ENCODE data around the gene PRR3. TPM values are rescaled to one million over a fixed set of nuclear protein-coding genes. Genes with fewer than 3 reads are reported as not detected.
"Not testable (repeated sequence)": the region's sequence is repeated elsewhere in the genome, so short reads cannot be mapped to it uniquely, and the experiment has no call there.

Gene PRR3
- total RNA-seq, 1 donor from 2014 or later = 9.9 TPM

DNA sequence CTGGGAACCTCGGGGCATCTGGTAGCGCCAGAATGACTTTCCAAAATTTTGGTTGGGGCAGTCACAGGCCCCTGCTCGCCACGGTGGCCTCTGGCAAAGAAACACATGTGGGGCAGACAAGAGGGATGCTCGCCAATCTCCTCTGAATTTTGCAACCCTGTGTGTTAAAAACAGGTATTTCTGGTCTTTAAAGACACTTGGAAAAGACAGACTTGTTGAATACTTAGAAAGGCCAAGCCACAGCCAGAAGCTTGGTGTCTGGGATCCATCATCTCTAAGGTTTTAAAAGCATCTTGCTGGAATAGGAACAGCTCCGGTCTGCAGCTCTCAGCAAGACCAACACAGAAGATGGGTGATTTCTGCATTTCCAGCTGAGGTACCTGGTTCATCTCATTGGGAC is 36.6 kb upstream of the PRR3 start:
- Mint-ChIP-seq H3K27me3 (ENCODE audit: low read depth) (peaks cover 18% of the 10 kb centered on the region), H3K9me3 (ENCODE audit: low read depth) (no peaks in the 10 kb centered on the region), H3K36me3 (ENCODE audit: low read depth) (no peaks in the 10 kb centered on the region), H3K4me1 (ENCODE audit: low read depth) (peaks cover 8% of the 10 kb centered on the region), H3K4me3 (ENCODE audit: unreplicated experiment) (no peak overlapping the region), H3K27ac (ENCODE audit: unreplicated experiment) (no peak overlapping the region)
- TF ChIP-seq, protein P1, sequence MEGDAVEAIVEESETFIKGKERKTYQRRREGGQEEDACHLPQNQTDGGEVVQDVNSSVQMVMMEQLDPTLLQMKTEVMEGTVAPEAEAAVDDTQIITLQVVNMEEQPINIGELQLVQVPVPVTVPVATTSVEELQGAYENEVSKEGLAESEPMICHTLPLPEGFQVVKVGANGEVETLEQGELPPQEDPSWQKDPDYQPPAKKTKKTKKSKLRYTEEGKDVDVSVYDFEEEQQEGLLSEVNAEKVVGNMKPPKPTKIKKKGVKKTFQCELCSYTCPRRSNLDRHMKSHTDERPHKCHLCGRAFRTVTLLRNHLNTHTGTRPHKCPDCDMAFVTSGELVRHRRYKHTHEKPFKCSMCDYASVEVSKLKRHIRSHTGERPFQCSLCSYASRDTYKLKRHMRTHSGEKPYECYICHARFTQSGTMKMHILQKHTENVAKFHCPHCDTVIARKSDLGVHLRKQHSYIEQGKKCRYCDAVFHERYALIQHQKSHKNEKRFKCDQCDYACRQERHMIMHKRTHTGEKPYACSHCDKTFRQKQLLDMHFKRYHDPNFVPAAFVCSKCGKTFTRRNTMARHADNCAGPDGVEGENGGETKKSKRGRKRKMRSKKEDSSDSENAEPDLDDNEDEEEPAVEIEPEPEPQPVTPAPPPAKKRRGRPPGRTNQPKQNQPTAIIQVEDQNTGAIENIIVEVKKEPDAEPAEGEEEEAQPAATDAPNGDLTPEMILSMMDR (IDR thresholded peaks at IDR 0.05) = no peak
- DNase-seq (ENCODE audit: low spot score) = no peak

DNA sequence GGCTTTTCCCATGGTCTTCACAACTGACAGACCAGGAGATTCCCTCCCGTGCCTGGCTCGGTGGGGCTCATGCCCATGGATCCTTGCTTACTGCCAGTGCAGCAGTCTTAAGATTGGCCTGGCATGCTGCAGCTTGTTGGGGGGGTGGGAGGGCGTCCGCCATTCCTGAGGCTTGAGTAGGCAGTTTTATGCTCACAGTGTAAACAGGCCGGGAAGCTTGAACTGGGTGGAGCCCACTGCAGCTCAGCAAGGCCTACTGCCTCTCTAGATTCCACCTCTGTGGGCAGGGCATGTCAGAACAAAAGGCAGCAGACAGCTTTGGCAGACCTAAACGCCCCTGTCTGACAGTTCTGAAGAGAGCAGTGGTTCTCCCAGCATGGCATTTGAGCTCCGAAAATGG is 36.0 kb upstream of the PRR3 start:
- not testable (repeated sequence) for H3K27ac Mint-ChIP-seq (ENCODE audit: unreplicated experiment); H3K4me3 Mint-ChIP-seq (ENCODE audit: unreplicated experiment); H3K4me1 Mint-ChIP-seq (ENCODE audit: low read depth); DNase-seq (ENCODE audit: low spot score); H3K36me3 Mint-ChIP-seq (ENCODE audit: low read depth); H3K9me3 Mint-ChIP-seq (ENCODE audit: low read depth)
- peaks cover 18% of the 10 kb centered on the region for H3K27me3 Mint-ChIP-seq (ENCODE audit: low read depth)

DNA sequence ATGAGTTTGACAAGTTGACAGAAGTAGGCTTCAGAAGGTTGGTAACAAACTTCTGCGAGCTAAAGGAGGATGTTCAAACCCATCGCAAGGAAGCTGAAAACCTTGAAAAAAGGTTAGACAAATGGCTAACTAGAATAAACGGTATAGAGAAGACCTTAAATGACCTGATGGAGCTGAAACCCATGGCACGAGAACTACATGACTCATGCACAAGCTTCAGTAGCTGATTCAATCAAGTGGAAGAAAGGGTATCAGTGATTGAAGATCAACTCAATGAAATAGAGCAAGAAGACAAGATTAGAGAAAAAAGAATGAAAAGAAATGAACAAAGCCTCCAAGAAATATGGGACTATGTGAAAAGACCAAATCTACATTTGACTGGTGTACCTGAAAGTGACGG is 35.1 kb upstream of the PRR3 start:
- H3K4me1 Mint-ChIP-seq (ENCODE audit: low read depth); H3K9me3 Mint-ChIP-seq (ENCODE audit: low read depth); DNase-seq (ENCODE audit: low spot score); H3K4me3 Mint-ChIP-seq (ENCODE audit: unreplicated experiment); H3K27ac Mint-ChIP-seq (ENCODE audit: unreplicated experiment); H3K36me3 Mint-ChIP-seq (ENCODE audit: low read depth): not testable (repeated sequence)
- H3K27me3 Mint-ChIP-seq (ENCODE audit: low read depth) = peaks cover 18% of the 10 kb centered on the region

DNA sequence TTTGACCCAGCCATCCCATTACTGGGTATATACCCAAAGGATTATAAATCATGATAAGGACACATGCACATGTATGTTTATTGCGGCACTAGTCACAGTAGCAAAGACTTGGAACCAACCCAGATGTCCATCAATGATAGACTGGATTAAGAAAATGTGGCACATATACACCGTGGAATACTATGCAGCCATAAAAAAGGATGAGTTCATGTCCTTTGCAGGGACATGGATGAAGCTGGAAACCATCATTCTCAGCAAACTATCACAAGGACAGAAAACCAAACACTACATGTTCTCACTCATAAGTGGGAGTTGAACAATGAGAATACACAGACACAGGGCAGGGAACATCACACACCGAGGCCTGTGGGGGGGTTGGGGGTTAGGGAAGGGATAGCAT is 30.7 kb upstream of the PRR3 start:
- not testable (repeated sequence) for H3K9me3 Mint-ChIP-seq (ENCODE audit: low read depth); H3K4me1 Mint-ChIP-seq (ENCODE audit: low read depth); H3K27ac Mint-ChIP-seq (ENCODE audit: unreplicated experiment); H3K4me3 Mint-ChIP-seq (ENCODE audit: unreplicated experiment); DNase-seq (ENCODE audit: low spot score); H3K36me3 Mint-ChIP-seq (ENCODE audit: low read depth)
- peaks cover 18% of the 10 kb centered on the region for H3K27me3 Mint-ChIP-seq (ENCODE audit: low read depth)

DNA sequence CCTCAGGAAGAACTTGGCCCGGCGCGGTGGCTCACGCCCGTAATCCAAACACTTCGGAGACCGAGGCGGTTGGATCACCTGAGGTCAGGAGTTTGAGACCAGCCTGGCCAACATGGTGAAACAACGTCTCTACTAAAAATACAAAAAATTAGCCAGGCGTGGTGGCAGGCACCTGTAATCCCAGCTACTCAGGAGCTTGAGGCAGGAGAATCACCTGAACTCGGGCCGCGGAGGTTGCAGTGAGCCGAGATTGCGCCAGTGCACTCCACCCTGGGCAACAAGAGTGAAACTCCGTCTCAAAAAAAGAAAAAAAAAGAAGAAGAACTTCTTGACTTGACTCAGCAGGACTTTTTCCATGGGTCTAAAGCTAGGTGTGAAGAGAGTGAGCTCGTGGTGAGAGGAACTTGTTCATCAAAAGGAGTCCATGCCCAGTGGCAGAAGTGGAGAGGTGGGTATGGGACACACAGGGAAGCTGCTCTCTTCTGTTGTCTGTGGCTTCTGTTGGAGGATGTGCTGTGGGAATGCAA is 27.7 kb upstream of the PRR3 start:
- H3K27ac Mint-ChIP-seq (ENCODE audit: unreplicated experiment); H3K9me3 Mint-ChIP-seq (ENCODE audit: low read depth); H3K36me3 Mint-ChIP-seq (ENCODE audit: low read depth); H3K27me3 Mint-ChIP-seq (ENCODE audit: low read depth); H3K4me1 Mint-ChIP-seq (ENCODE audit: low read depth); H3K4me3 Mint-ChIP-seq (ENCODE audit: unreplicated experiment); DNase-seq (ENCODE audit: low spot score): not testable (repeated sequence)

DNA sequence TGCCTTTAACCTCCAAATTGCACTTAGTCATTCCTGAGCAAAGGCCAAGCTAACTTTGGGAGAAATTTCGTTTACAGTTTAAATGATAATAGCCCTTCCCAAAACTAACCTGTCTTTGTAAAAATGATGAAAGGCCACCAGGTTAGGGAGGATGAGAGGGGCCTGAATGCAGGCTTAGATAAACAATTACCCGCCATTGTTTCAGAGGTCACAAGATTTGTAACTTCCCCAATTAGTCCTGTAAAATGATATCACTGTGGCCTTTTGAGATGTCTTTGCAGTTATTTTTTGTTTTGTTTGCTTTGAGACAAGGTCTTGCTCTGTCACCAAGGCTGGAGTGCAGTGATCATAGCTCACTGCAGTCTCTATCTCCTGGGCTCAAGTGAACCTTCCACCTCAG is 27.1 kb upstream of the PRR3 start:
- H3K4me3 Mint-ChIP-seq (ENCODE audit: unreplicated experiment) = no peak overlapping the region
- TF ChIP-seq, protein P1 (IDR thresholded peaks at IDR 0.05) = no peak
- no peaks in the 10 kb centered on the region for H3K27me3 Mint-ChIP-seq (ENCODE audit: low read depth)
- peaks cover 9% of the 10 kb centered on the region for H3K4me1 Mint-ChIP-seq (ENCODE audit: low read depth)
- H3K27ac Mint-ChIP-seq (ENCODE audit: unreplicated experiment) = no peak overlapping the region
- no peak for DNase-seq (ENCODE audit: low spot score)
- no peaks in the 10 kb centered on the region for H3K9me3 Mint-ChIP-seq (ENCODE audit: low read depth)
- H3K36me3 Mint-ChIP-seq (ENCODE audit: low read depth) = no peaks in the 10 kb centered on the region

DNA sequence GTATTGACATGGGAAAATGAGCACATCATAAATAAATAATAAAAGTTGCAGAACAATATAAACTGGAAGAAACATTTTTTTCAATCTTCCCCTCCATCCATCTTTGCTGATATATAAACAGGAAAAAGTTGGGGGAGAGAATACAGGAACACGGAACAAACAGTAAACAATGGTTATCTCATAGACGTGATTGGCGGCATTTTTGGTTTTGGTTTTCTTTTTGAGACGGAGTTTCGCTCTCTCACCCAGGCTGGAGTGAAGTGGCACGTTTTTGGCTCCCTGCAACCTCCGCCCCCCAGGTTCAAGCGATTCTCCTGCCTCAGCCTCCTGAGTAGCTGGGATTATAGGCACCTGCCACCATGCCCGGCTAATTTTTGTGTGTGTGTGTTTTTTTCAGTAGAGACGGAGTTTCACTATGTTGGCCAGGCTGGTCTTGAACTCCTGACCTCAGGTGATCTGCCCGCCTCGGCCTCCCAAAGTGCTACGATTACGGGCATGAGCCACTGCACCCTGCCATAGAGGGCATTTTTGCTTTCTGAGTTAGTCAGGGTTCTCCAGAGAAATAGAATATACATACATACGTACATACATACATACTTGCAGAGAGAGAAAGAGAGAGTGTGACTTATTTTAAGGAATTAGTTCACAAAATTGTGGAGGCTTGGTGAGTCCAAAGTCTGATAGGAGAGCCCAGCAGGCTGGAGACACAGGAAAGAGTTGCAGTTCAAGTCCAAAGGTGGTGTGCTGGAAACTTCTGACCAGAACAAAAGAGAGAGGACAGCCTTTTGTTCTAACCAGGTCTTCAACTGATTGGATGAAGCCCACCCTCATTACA is 23.4 kb upstream of the PRR3 start:
- Mint-ChIP-seq H3K4me1 (ENCODE audit: low read depth) (peaks cover 4% of the 10 kb centered on the region), H3K27ac (ENCODE audit: unreplicated experiment) (no peak overlapping the region), H3K36me3 (ENCODE audit: low read depth) (no peaks in the 10 kb centered on the region), H3K4me3 (ENCODE audit: unreplicated experiment) (no peak overlapping the region), H3K9me3 (ENCODE audit: low read depth) (no peaks in the 10 kb centered on the region), H3K27me3 (ENCODE audit: low read depth) (no peaks in the 10 kb centered on the region)
- no peak for DNase-seq (ENCODE audit: low spot score)
- TF ChIP-seq, protein P1 (IDR thresholded peaks at IDR 0.05) = no peak

Measured in chondrocyte (in vitro differentiated cells).